ENCODE results near the gene ERGIC1.

Gene ERGIC1

DNA sequence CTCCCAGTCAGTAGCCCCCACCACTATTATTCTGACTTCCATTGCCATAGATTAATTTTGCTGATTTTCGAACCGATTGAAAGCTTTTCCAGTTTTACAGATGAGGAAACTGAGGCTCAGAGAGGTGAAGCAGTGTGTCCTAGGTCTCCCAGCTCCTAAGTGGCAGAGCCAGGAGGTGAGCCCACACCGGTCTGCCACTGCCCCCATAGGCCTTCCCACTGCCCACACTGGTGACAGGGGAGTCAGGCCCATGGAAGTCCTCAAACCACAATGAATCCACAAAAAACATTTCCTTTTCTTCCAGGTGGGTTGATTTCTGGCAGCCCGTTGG, 70.2 kb downstream of the ERGIC1 start:
- Histone ChIP-seq H3K27ac (ENCODE audit: low read depth, low read length) (no peak overlapping the region), H2AFZ (ENCODE audit: low read depth, low read length, severe bottlenecking) (no peak overlapping the region), H3K4me3 (ENCODE audit: insufficient read depth, low read length, poor library complexity, severe bottlenecking) (no peak overlapping the region), H3K9me3 (ENCODE audit: insufficient read depth, low read length) (no peaks in the 10 kb centered on the region), H3K27me3 (ENCODE audit: low read length) (no peaks in the 10 kb centered on the region), H3K9ac (ENCODE audit: low read length) (no peak overlapping the region), H4K20me1 (ENCODE audit: low read depth, low read length) (no peaks in the 10 kb centered on the region), H3F3A (ENCODE audit: insufficient read depth) (no peaks in the 10 kb centered on the region), H3K4me2 (ENCODE audit: low read depth, low read length, poor library complexity, severe bottlenecking) (no peak overlapping the region), H3K9me2 (replicated peaks; ENCODE audit: insufficient read depth, low read length) (no peaks in the 10 kb centered on the region), H3K36me3 (ENCODE audit: low read length) (no peaks in the 10 kb centered on the region), H3K79me2 (ENCODE audit: insufficient read depth, low read length) (no peaks in the 10 kb centered on the region)
- no peak for TF ChIP-seq EZH2phosphoT487 (conservative IDR thresholded peaks at IDR 0.05; ENCODE audit: low read length)
- no peak for TF ChIP-seq CTCF (IDR thresholded peaks at IDR 0.05; ENCODE audit: insufficient read depth, low read length, poor library complexity, severe bottlenecking)

- Histone ChIP-seq H3K4me2 (ENCODE audit: low read depth, low read length, poor library complexity, severe bottlenecking) (no peak overlapping the region), H3K27ac (ENCODE audit: low read depth, low read length) (no peak overlapping the region), H3K36me3 (ENCODE audit: low read length) (no peaks in the 10 kb centered on the region), H3K9me2 (replicated peaks; ENCODE audit: insufficient read depth, low read length) (no peaks in the 10 kb centered on the region), H2AFZ (ENCODE audit: low read depth, low read length, severe bottlenecking) (no peak overlapping the region), H3K79me2 (ENCODE audit: insufficient read depth, low read length) (no peaks in the 10 kb centered on the region), H3K27me3 (ENCODE audit: low read length) (no peaks in the 10 kb centered on the region), H4K20me1 (ENCODE audit: low read depth, low read length) (no peaks in the 10 kb centered on the region), H3K9ac (ENCODE audit: low read length) (no peak overlapping the region), H3K4me3 (ENCODE audit: insufficient read depth, low read length, poor library complexity, severe bottlenecking) (no peak overlapping the region), H3F3A (ENCODE audit: insufficient read depth) (no peaks in the 10 kb centered on the region), H3K9me3 (ENCODE audit: insufficient read depth, low read length) (no peaks in the 10 kb centered on the region)
- TF ChIP-seq EZH2phosphoT487 (conservative IDR thresholded peaks at IDR 0.05; ENCODE audit: low read length) (no peak), CTCF (IDR thresholded peaks at IDR 0.05; ENCODE audit: insufficient read depth, low read length, poor library complexity, severe bottlenecking) (no peak)
Observed at GRCh38 chr5:172904643-172905345, 70.7 kb downstream of the ERGIC1 start.

DNA sequence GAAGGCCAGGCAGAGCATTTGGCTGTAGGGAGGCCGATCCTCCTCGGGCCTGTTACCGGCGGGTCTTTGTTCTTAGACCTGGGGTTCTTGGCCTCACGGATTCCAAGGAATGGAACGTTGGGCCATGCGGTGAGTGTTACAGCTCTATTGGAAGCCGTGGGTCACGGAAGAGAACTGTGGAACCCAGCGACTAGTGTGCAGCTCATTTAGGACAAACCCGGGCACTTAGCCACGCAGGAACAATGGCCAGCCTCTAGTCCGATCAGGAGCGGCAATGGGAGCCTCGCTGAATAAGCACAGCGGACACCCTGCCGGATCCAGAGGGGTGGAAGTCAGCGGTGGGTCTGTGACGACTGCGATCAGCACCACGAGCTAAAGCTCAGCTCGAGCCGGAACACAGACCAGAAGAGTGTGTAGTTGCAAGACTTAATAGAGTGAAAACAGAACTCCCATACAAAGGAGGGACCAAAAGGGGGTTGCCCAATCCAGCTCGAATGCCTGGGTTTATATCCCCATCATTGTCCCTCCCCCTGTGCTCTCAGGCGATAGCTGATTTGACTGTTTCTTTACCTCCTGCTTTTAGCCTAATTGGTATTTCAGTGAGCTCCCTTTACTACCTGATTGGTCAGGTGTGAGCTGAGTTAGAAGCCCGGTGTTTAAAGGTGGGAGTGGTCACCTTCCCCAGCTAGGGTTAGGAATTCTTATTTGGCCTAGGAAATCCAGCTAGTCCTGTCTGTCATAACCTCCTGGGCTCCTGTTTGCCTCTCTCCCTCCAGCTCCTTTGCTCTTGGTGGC, 71.5 kb downstream of the ERGIC1 start:
- no peaks in the 10 kb centered on the region for H3K36me3 ChIP-seq (ENCODE audit: low read length)
- no peak overlapping the region for H3K9ac ChIP-seq (ENCODE audit: low read length)
- H3K9me2 ChIP-seq (replicated peaks; ENCODE audit: insufficient read depth, low read length), result no peaks in the 10 kb centered on the region
- H3F3A ChIP-seq (ENCODE audit: insufficient read depth), result no peaks in the 10 kb centered on the region
- no peak overlapping the region for H3K4me3 ChIP-seq (ENCODE audit: insufficient read depth, low read length, poor library complexity, severe bottlenecking)
- no peak overlapping the region for H3K27ac ChIP-seq (ENCODE audit: low read depth, low read length)
- no peaks in the 10 kb centered on the region for H3K9me3 ChIP-seq (ENCODE audit: insufficient read depth, low read length)
- no peak overlapping the region for H2AFZ ChIP-seq (ENCODE audit: low read depth, low read length, severe bottlenecking)
- H3K4me2 ChIP-seq (ENCODE audit: low read depth, low read length, poor library complexity, severe bottlenecking), result no peak overlapping the region
- no peaks in the 10 kb centered on the region for H3K79me2 ChIP-seq (ENCODE audit: insufficient read depth, low read length)
- H3K27me3 ChIP-seq (ENCODE audit: low read length), result no peaks in the 10 kb centered on the region
- TF ChIP-seq EZH2phosphoT487 (conservative IDR thresholded peaks at IDR 0.05; ENCODE audit: low read length) (no peak), CTCF (IDR thresholded peaks at IDR 0.05; ENCODE audit: insufficient read depth, low read length, poor library complexity, severe bottlenecking) (no peak)
- H4K20me1 ChIP-seq (ENCODE audit: low read depth, low read length), result no peaks in the 10 kb centered on the region
